Measurements from ENCODE around the gene CRYGB. TPM values are rescaled to one million over a fixed set of nuclear protein-coding genes. Genes with fewer than 3 reads are reported as not detected.

CRYGB gene
- total RNA-seq, 4 donors from 2014 or later, result not detected

DNA sequence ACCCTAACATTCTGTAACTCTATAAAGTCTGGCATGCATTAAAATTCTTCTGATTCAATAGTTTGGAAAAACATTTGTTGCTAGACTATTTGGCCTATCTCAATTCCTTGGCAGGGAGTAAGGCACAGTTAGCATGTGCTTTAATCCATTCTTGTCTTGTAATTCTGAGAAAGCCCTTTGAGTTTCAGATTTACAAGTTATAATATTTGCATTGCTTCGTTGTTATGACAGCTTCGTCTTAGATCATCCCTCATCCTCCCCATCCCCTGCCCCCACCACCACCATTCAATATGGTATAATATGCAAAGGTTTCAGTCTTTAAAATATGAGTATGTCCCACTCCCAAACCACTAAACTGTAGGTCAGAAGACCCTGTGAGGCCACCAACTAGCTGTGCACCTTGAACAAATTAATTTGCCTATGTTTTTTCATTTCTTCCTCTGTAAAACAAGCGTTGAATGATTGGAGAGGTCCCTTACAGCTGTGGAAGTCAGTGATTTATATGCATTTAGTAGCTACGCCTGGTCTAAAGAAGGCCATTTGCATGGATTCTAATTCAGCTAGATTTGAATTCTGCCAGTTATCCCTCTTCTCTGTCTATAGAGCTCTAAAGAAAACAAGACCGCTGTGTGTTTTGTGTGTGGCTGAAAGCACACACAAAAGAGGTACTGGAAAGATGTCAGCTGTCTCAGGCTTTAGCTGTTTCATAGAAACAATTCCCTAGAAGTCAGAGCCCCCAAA is 43.3 kb upstream of the CRYGB start:
- no peak for TF ChIP-seq EP300 (IDR thresholded peaks at IDR 0.05; ENCODE audit: low read depth)
- TF ChIP-seq, protein P1, sequence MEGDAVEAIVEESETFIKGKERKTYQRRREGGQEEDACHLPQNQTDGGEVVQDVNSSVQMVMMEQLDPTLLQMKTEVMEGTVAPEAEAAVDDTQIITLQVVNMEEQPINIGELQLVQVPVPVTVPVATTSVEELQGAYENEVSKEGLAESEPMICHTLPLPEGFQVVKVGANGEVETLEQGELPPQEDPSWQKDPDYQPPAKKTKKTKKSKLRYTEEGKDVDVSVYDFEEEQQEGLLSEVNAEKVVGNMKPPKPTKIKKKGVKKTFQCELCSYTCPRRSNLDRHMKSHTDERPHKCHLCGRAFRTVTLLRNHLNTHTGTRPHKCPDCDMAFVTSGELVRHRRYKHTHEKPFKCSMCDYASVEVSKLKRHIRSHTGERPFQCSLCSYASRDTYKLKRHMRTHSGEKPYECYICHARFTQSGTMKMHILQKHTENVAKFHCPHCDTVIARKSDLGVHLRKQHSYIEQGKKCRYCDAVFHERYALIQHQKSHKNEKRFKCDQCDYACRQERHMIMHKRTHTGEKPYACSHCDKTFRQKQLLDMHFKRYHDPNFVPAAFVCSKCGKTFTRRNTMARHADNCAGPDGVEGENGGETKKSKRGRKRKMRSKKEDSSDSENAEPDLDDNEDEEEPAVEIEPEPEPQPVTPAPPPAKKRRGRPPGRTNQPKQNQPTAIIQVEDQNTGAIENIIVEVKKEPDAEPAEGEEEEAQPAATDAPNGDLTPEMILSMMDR (IDR thresholded peaks at IDR 0.05), result no peak
- no peak for TF ChIP-seq POLR2A (IDR thresholded peaks at IDR 0.05)
- Histone ChIP-seq H3K27ac (no peak overlapping the region), H3K4me3 (no peak overlapping the region), H3K36me3 (no peaks in the 10 kb centered on the region), H3K27me3 (peaks cover 6% of the 10 kb centered on the region), H3K4me1 (no peaks in the 10 kb centered on the region), H3K9me3 (no peaks in the 10 kb centered on the region)
- intact Hi-C loops (cut with DNase I; ENCODE audit: low total_unique reads), result no loop called here
- WGBS, 2 donors (ENCODE audit: low coverage in 1 of 2), result 58 to 68% methylated on average over 3 to 5 of the region's 5 CpGs
- in situ Hi-C loops (cut with MboI; ENCODE audit: low pct_ligation_motif_present in 1 of 4, low pct_unique_long_range_greater_than_20kb in 1 of 4, low sequenced_read_pairs in 3 of 4), result no loop called here
- DNase-seq, result no peak

DNA sequence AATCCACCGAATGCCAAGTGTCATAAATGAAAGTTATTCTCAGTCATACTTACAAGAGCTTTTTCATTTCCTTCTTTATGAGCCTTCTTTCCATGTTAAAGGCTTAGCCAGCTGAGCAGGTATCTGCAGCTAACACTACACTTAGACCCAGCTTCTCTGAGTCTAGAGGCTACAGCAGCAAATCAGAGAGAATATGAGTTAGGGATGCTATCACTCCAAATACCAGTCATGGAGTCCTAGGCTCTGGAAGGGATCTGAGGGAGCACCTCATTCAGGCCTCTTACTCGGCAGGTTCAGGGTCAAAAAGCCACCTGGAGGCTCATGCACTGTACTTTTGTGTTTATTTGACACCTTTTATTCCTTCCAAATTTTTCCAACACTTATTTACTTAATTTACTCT is 40.9 kb upstream of the CRYGB start:
- intact Hi-C loops (cut with DNase I; ENCODE audit: low total_unique reads), result no loop called here
- Histone ChIP-seq H3K27ac (no peak overlapping the region), H3K4me3 (no peak overlapping the region), H3K9me3 (no peaks in the 10 kb centered on the region), H3K36me3 (no peaks in the 10 kb centered on the region), H3K4me1 (no peaks in the 10 kb centered on the region), H3K27me3 (peaks cover 6% of the 10 kb centered on the region)
- WGBS, 2 donors (ENCODE audit: low coverage in 1 of 2), result 60 to 77% methylated on average over 1 to 2 of the region's 2 CpGs
- in situ Hi-C loops (cut with MboI; ENCODE audit: low pct_ligation_motif_present in 1 of 4, low pct_unique_long_range_greater_than_20kb in 1 of 4, low sequenced_read_pairs in 3 of 4), result no loop called here
- no peak for DNase-seq
- TF ChIP-seq, protein P1 (IDR thresholded peaks at IDR 0.05), result no peak
- TF ChIP-seq POLR2AphosphoS5 (IDR thresholded peaks at IDR 0.05) (no peak), POLR2A (IDR thresholded peaks at IDR 0.05) (no peak), EP300 (IDR thresholded peaks at IDR 0.05; ENCODE audit: low read depth) (no peak)

DNA sequence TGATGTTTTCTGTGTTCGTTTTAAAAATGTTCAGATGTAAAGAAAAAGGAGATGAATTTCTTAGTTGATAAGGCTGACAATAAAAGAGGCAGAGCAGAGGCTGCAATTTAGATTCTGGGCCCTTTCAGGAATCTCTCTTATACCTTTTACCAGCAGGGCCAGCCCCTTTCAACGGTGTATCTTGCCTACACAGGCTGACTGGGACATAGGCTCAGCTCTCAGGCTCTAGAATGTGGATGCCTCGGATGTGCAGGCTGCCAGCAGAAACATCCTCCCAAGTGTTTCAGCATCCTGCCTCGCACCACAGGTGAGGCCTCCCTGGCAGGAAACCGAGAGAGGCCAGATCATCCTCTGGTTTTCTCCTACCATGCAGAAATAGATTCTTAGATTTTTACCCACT is 40.5 kb upstream of the CRYGB start:
- no peak for DNase-seq
- 56 to 68% methylated on average over 4 to 5 of the region's 5 CpGs for WGBS, 2 donors (ENCODE audit: low coverage in 1 of 2)
- no peak for TF ChIP-seq EP300 (IDR thresholded peaks at IDR 0.05; ENCODE audit: low read depth)
- no peak for TF ChIP-seq POLR2AphosphoS5 (IDR thresholded peaks at IDR 0.05)
- no peak for TF ChIP-seq POLR2A (IDR thresholded peaks at IDR 0.05)
- TF ChIP-seq, protein P1 (IDR thresholded peaks at IDR 0.05), result no peak
- H3K9me3 ChIP-seq, result no peaks in the 10 kb centered on the region
- no peaks in the 10 kb centered on the region for H3K4me1 ChIP-seq
- in situ Hi-C loops (cut with MboI; ENCODE audit: low pct_ligation_motif_present in 1 of 4, low pct_unique_long_range_greater_than_20kb in 1 of 4, low sequenced_read_pairs in 3 of 4), result no loop called here
- no peak overlapping the region for H3K27ac ChIP-seq
- intact Hi-C loops (cut with DNase I; ENCODE audit: low total_unique reads), result no loop called here
- peaks cover 6% of the 10 kb centered on the region for H3K27me3 ChIP-seq
- no peaks in the 10 kb centered on the region for H3K36me3 ChIP-seq
- no peak overlapping the region for H3K4me3 ChIP-seq

DNA sequence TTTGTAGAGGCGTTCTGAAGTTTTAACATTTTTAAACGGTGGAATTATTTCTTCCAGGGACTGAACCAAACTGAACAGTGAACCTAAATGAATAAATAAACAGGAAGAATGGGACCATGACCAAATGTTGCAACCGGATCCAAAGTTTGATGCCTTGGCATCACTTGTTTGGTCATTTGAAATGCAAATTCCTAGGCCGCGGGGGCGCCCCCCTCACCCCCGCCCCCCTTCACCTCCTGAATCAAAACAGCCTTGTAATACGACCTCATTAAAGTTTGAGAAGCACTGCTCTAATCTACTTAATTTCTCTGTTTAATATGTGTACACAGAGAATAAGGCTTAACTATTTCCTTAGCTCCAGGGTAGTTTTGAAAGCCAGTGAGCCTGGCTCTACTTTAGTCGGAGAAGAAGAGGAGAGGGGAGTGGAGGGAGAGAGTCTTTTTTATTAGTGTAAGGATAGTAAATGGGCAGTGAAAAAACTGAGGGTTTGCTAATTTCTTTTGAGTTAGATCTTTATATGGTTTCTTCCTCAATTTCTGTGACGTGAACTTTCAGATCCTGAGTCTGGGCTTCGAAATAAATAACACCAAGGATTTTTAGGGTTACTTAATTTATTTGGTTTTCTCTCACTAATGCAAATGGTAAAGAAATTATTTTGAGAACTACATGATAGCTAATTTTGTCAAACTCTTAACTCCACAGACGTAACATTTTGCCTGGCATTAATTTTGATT is 38.2 kb upstream of the CRYGB start:
- WGBS, 2 donors (ENCODE audit: low coverage in 1 of 2), result 42 to 55% methylated on average over 11 to 12 of the region's 12 CpGs
- in situ Hi-C loops (cut with MboI; ENCODE audit: low pct_ligation_motif_present in 1 of 4, low pct_unique_long_range_greater_than_20kb in 1 of 4, low sequenced_read_pairs in 3 of 4), result no loop called here

More for the DNA sequence above, 38.2 kb upstream of the CRYGB start:
- Histone ChIP-seq H3K4me1 (no peaks in the 10 kb centered on the region), H3K9me3 (no peaks in the 10 kb centered on the region), H3K27me3 (peaks cover 6% of the 10 kb centered on the region), H3K27ac (no peak overlapping the region), H3K36me3 (no peaks in the 10 kb centered on the region), H3K4me3 (no peak overlapping the region)
- TF ChIP-seq, protein P1 (IDR thresholded peaks at IDR 0.05), result no peak
- no peak for TF ChIP-seq EP300 (IDR thresholded peaks at IDR 0.05; ENCODE audit: low read depth)
- TF ChIP-seq POLR2AphosphoS5 (IDR thresholded peaks at IDR 0.05), result no peak
- intact Hi-C loops (cut with DNase I; ENCODE audit: low total_unique reads), result no loop called here
- no peak for DNase-seq
